Muscle of leg (tissue), 11 donors: ENCODE results near the gene AHSG. TPM values are rescaled to one million over a fixed set of nuclear protein-coding genes. Genes with fewer than 3 reads are reported as not detected.

Experiments used
- DNase-seq: peaks from one replicate; pipeline ENCODE4 v3.0.0; 2013
- H3K27ac ChIP-seq: one replicate; pipeline ENCODE4 v1.5.1; 2013; ENCODE audit warnings: mild to moderate bottlenecking, low read length, control low read depth
- H3K27me3 ChIP-seq: one replicate; pipeline ENCODE4 v1.6.1; 2013; ENCODE audit warnings: low read length; ENCODE audit not compliant: control insufficient read depth, insufficient read depth
- H3K36me3 ChIP-seq: one replicate; pipeline ENCODE4 v1.6.1; 2013; ENCODE audit warnings: low read length; ENCODE audit not compliant: control insufficient read depth, insufficient read depth
- H3K4me1 ChIP-seq: one replicate; pipeline ENCODE4 v1.6.1; 2013; ENCODE audit warnings: low read length; ENCODE audit not compliant: control insufficient read depth, insufficient read depth
- H3K4me3 ChIP-seq: one replicate; pipeline ENCODE4 v1.5.1; 2013; ENCODE audit warnings: low read length, control low read depth
- H3K9me3 ChIP-seq: replicated peaks from 2 replicates; pipeline ENCODE4 v1.6.1; 2013; ENCODE audit warnings: low read depth, low read length; ENCODE audit not compliant: control insufficient read depth
- WGBS: methylation state at CpG from one replicate; pipeline ENCODE4 v1.1.5; 2013; ENCODE audit warnings: missing lambda C conversion rate; ENCODE audit not compliant: insufficient coverage; 5-methylcytosine and 5-hydroxymethylcytosine counted together
- polyA plus RNA-seq, 8 donors: library from polyadenylated mRNA; unstranded; fragments of 120-200 nt; gene quantifications; one replicate each; pipeline versions ENCODE4 v1.2.1 to v1.2.3, GENCODE V29; 2013; ENCODE audit warnings: inconsistent platforms in 1 of 8, low replicate concordance in 1 of 8; ENCODE audit not compliant: insufficient read length in 8 of 8, insufficient read depth in 1 of 8
- total RNA-seq: library from RNA; stranded (reverse); fragments of 120-200 nt; gene quantifications from one replicate; pipeline ENCODE4 v1.2.4, GENCODE V29; 2013

AHSG gene
- total and polyA plus RNA-seq, 9 donors, result 0.10 to 22.3 (median 0.28) TPM; not detected in 2

DNA sequence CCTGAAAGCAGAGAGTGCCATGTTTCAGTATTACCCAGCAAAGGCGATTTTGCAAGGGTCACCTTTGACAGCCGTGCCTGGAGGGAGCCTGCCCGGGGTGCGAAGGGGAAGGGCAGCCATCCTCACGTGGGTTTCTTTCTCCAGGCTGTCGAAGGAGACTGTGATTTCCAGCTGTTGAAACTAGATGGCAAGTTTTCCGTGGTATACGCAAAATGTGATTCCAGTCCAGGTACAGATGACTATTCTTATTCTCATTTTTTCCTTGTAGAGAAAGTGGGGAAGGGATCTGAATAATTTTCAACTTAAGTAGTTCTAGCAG lies 3.4 kb downstream of the AHSG start:
- H3K27ac ChIP-seq, result no peak overlapping the region
- H3K27me3 ChIP-seq, result peaks cover 37% of the 10 kb centered on the region
- no peak for DNase-seq
- H3K36me3 ChIP-seq, result no peaks in the 10 kb centered on the region
- WGBS, result 79% methylated on average over 6 of the region's 8 CpGs
- peaks cover 7% of the 10 kb centered on the region for H3K4me1 ChIP-seq
- no peaks in the 10 kb centered on the region for H3K9me3 ChIP-seq
- no peak overlapping the region for H3K4me3 ChIP-seq

- Histone ChIP-seq H3K4me3 (no peak overlapping the region), H3K36me3 (no peaks in the 10 kb centered on the region), H3K9me3 (no peaks in the 10 kb centered on the region), H3K27me3 (peaks cover 35% of the 10 kb centered on the region), H3K4me1 (peaks cover 7% of the 10 kb centered on the region), H3K27ac (no peak overlapping the region)
- peak; percentile 71 for DNase-seq
- 9% methylated on average over 22 of the region's 31 CpGs for WGBS
Observed at GRCh38 chr3:186617036-186617946, 4.4 kb downstream of the AHSG start.

DNA sequence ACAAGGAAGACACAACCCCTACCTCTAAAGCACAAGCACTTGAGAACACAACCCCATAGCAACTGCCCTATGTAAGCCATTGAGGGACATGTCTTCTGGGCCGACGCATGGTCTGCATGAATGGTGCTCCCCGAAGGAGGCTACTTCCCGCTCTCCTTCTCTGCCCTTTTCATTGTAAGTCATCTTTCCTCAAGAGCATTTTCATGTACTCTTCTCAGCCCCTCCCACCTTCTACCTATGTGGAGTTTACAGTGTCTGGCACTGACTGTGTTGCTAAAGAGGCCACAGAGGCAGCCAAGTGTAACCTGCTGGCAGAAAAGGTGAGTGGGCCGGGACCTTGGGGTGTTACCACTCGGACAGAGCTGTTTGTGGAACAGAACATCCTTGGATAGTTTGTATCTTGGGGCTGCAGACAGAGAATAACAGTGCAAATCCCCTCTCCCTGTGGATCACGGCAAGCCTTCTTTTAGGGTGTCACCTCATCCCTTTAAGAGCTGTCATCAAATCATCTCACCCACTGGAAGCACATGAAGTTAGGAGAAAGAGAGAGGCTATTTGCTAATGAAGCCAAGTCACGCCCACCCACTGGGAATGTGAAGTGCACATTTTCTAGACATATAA lies 5.6 kb downstream of the AHSG start:
- Histone ChIP-seq H3K36me3 (no peaks in the 10 kb centered on the region), H3K9me3 (no peaks in the 10 kb centered on the region), H3K4me3 (no peak overlapping the region), H3K27ac (no peak overlapping the region), H3K27me3 (peaks cover 32% of the 10 kb centered on the region), H3K4me1 (peaks cover 7% of the 10 kb centered on the region)
- WGBS, result 76% methylated on average over 5 of the region's 8 CpGs
- DNase-seq, result no peak

- Histone ChIP-seq H3K36me3 (no peaks in the 10 kb centered on the region), H3K27me3 (peaks cover 26% of the 10 kb centered on the region), H3K9me3 (no peaks in the 10 kb centered on the region), H3K4me3 (no peak overlapping the region), H3K27ac (no peak overlapping the region), H3K4me1 (peaks cover 7% of the 10 kb centered on the region)
- DNase-seq, result no peak
- WGBS, result 80% methylated on average over 2 of the region's 5 CpGs
Observed at GRCh38 chr3:186619787-186620212, 6.9 kb downstream of the AHSG start.

DNA sequence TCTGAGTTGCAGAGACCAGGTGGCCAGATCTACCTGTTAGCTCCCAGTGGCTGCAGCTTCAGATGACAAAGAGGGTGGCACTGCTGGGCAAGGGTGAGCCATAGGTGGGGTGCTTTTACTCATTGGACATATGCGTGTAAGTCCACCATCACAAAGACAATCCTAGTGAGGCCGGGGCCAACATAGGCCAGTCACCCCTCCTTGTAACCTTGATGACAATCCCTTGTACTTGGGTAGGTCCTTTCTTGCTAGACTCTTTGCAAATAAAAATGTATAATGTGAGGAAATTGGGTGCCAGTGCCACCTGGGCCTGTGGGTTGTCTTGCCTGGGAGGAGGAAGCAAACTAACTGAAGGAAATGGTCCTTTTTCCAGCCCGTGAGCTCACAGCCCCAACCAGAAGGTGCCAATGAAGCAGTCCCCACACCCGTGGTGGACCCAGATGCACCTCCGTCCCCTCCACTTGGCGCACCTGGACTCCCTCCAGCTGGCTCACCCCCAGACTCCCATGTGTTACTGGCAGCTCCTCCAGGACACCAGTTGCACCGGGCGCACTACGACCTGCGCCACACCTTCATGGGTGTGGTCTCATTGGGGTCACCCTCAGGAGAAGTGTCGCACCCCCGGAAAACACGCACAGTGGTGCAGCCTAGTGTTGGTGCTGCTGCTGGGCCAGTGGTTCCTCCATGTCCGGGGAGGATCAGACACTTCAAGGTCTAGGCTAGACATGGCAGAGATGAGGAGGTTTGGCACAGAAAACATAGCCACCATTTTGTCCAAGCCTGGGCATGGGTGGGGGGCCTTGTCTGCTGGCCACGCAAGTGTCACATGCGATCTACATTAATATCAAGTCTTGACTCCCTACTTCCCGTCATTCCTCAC lies 7.6 kb downstream of the AHSG start:
- no peaks in the 10 kb centered on the region for H3K9me3 ChIP-seq
- 87% methylated on average over 12 of the region's 17 CpGs for WGBS
- no peaks in the 10 kb centered on the region for H3K36me3 ChIP-seq
- no peak overlapping the region for H3K27ac ChIP-seq
- H3K4me3 ChIP-seq, result no peak overlapping the region
- H3K4me1 ChIP-seq, result peaks cover 7% of the 10 kb centered on the region
- no peak for DNase-seq
- peaks cover 23% of the 10 kb centered on the region for H3K27me3 ChIP-seq

DNA sequence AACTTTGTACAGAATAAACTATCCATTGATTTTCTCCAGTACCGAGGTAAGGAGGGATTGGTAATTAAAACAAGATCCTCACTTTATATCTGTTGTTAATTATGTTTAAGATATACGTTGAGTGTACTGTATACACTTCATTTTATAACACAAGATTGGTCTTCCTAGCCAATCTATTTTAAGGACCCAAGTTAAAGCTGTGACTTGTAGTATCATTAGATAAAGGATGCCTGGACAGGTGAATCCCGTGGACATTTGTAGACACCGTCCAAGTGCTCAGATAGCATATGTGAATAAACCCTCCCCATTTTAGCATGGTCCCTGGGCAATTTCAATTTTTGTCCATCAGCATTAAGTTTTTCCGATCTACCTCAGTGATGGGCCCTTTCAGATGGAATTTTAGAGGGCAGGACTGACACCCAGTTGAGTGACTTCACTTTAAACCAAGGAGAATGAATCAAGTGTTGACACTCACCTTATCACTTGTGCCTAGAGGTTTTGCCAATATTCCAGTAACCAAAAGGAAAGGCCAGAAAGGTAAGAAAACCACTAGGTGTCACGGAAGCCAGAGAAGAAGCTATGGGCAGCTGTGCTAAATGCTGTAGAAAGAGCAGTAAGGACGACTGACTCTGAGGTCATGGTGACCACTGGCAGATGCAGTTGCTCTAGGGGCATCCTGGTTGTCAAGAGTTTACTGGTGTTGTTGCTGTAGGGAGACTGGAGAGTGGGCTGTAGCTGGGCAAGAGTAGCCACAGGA lies 9.2 kb downstream of the AHSG start:
- WGBS, result 55% methylated on average over 3 of the region's 7 CpGs
- H3K27me3 ChIP-seq, result peaks cover 18% of the 10 kb centered on the region
- no peak for DNase-seq
- H3K27ac ChIP-seq, result no peak overlapping the region
- peaks cover 4% of the 10 kb centered on the region for H3K4me1 ChIP-seq
- no peaks in the 10 kb centered on the region for H3K9me3 ChIP-seq
- no peak overlapping the region for H3K4me3 ChIP-seq
- H3K36me3 ChIP-seq, result no peaks in the 10 kb centered on the region

DNA sequence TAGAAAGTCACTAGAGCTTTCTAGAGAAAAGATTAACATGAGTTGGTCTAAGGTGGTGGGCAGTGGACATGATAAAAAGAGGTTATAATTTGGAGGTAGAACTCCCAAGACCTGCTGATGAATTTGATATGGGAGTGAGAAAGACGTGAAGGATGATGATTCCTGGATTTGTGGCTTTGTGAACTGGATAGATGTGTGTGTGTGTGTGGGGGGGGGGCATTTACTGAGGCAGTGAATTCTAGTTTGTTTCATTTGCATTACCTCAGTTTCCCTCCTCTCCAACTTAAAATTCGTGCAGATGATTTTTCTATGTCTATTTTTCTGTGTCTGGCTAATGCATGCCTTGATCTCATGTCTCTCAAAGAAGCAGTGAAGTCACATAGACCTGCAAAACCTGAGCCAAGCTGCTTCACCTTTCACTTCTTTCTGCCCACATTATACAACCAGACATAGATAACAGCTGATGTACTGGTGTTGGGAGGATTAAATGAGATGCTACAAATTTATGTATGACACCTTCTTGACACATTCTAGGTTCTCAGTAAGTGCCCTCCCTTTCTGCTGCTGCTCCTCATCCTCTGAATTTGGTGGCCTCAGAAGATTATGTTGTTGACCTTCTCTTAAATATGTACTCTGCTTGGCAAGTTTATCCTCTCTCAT lies 9.9 kb downstream of the AHSG start:
- no peak overlapping the region for H3K4me3 ChIP-seq
- H3K27me3 ChIP-seq, result peaks cover 14% of the 10 kb centered on the region
- no peaks in the 10 kb centered on the region for H3K9me3 ChIP-seq
- no peaks in the 10 kb centered on the region for H3K36me3 ChIP-seq
- WGBS, result 29% methylated on average over 1 of the region's 2 CpGs
- no peaks in the 10 kb centered on the region for H3K4me1 ChIP-seq
- H3K27ac ChIP-seq, result no peak overlapping the region
- DNase-seq, result no peak

GRCh38 chr3:186624598-186624997 lies 11.7 kb downstream of the AHSG start:
- H3K4me3 ChIP-seq, result no peak overlapping the region
- H3K36me3 ChIP-seq, result no peaks in the 10 kb centered on the region
- no peaks in the 10 kb centered on the region for H3K9me3 ChIP-seq
- DNase-seq, result no peak
- peaks cover 6% of the 10 kb centered on the region for H3K27me3 ChIP-seq
- no peaks in the 10 kb centered on the region for H3K4me1 ChIP-seq
- H3K27ac ChIP-seq, result no peak overlapping the region
- 69% methylated on average over 3 of the region's 4 CpGs for WGBS

DNA sequence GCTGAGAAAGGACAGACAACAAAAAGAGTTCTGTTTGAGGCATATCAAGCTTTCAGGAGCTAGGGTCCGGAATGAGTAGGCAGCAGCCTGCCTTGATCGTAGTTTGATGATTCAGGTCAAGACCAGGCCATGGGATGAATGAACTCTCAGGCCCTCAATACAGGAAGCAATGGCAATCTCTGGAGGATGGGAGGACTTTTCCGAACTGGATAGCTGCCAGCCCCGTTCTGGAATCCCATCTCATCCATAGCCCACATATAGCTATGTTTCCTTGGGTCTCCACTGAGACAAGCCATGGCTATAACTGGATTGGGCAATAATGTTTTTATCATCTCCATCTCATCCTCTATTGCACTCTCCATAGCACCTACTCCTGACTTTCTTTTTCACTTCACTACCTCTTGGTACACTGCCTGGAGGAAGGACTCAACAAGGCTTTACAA lies 12.8 kb downstream of the AHSG start:
- no CpG with 5 or more reads among the region's 4 CpGs for WGBS

More for the DNA sequence above, 12.8 kb downstream of the AHSG start:
- H3K27ac ChIP-seq, result no peak overlapping the region
- H3K9me3 ChIP-seq, result no peaks in the 10 kb centered on the region
- H3K36me3 ChIP-seq, result no peaks in the 10 kb centered on the region
- no peaks in the 10 kb centered on the region for H3K4me1 ChIP-seq
- DNase-seq, result no peak
- peaks cover 2% of the 10 kb centered on the region for H3K27me3 ChIP-seq
- no peak overlapping the region for H3K4me3 ChIP-seq
